ENCODE results near the gene LRRC45. TPM values are rescaled to one million over a fixed set of nuclear protein-coding genes. Genes with fewer than 3 reads are reported as not detected.

Gene LRRC45
- total RNA-seq, 1 experiment from 2014 or later: 34.3 TPM

GRCh38 chr17:82064433-82065192 lies 41.5 kb downstream of the LRRC45 start:
- POLR2A ChIA-PET (ENCODE audit: low non-redundant PET): no interaction called here
- TF ChIP-seq CTCF (conservative IDR thresholded peaks at IDR 0.05; ENCODE audit: low read depth, low read length) (no peak), EZH2 (IDR thresholded peaks at IDR 0.05; ENCODE audit: borderline replicate concordance, low read depth, low read length, poor library complexity, severe bottlenecking) (no peak)

GRCh38 chr17:82065193-82065637 lies 42.1 kb downstream of the LRRC45 start:
- no TSS peak for BruUV-seq (replicated peaks)
- Histone ChIP-seq H3K4me3 (ENCODE audit: low read depth, low read length, poor library complexity, severe bottlenecking) (peak overlapping the region; percentile 85), H3K27ac (ENCODE audit: low read depth, low read length, poor library complexity, severe bottlenecking) (peak overlapping the region; percentile 81), H3K27me3 (replicated peaks; ENCODE audit: insufficient read depth, low read depth, low read length, poor library complexity) (no peaks in the 10 kb centered on the region), H3K9me3 (ENCODE audit: low read depth, low read length, poor library complexity, severe bottlenecking) (no peaks in the 10 kb centered on the region), H3K4me1 (ENCODE audit: insufficient read depth, low read length, poor library complexity, severe bottlenecking) (peaks cover 6% of the 10 kb centered on the region), H3K36me3 (ENCODE audit: insufficient read depth, low read length, poor library complexity, severe bottlenecking) (peaks cover 35% of the 10 kb centered on the region)
- ChIA-PET CTCF (no interaction called here), POLR2A (ENCODE audit: low non-redundant PET) (no interaction called here)
- no peak for DNase-seq (ENCODE audit: low spot score)
- intact Hi-C loops (cut with micrococcal nuclease; ENCODE audit: unreplicated experiment): no loop called here
- TF ChIP-seq EZH2 (IDR thresholded peaks at IDR 0.05; ENCODE audit: borderline replicate concordance, low read depth, low read length, poor library complexity, severe bottlenecking) (no peak), CTCF (conservative IDR thresholded peaks at IDR 0.05; ENCODE audit: low read depth, low read length) (no peak)

More at GRCh38 chr17:82064433-82065192, 41.5 kb downstream of the LRRC45 start:
- no peak for DNase-seq (ENCODE audit: low spot score)
- peak overlapping the region; percentile 85 for H3K4me3 ChIP-seq (ENCODE audit: low read depth, low read length, poor library complexity, severe bottlenecking)
- peak overlapping the region; percentile 81 for H3K27ac ChIP-seq (ENCODE audit: low read depth, low read length, poor library complexity, severe bottlenecking)
- no peaks in the 10 kb centered on the region for H3K27me3 ChIP-seq (replicated peaks; ENCODE audit: insufficient read depth, low read depth, low read length, poor library complexity)
- peaks cover 38% of the 10 kb centered on the region for H3K36me3 ChIP-seq (ENCODE audit: insufficient read depth, low read length, poor library complexity, severe bottlenecking)
- intact Hi-C loops (cut with micrococcal nuclease; ENCODE audit: unreplicated experiment): no loop called here
- peaks cover 6% of the 10 kb centered on the region for H3K4me1 ChIP-seq (ENCODE audit: insufficient read depth, low read length, poor library complexity, severe bottlenecking)
- CTCF ChIA-PET: no interaction called here
- H3K9me3 ChIP-seq (ENCODE audit: low read depth, low read length, poor library complexity, severe bottlenecking): no peaks in the 10 kb centered on the region
- TSS peak; percentile 53 for BruUV-seq (replicated peaks)

- H3K4me1 ChIP-seq (ENCODE audit: insufficient read depth, low read length, poor library complexity, severe bottlenecking): peaks cover 6% of the 10 kb centered on the region
- no peaks in the 10 kb centered on the region for H3K9me3 ChIP-seq (ENCODE audit: low read depth, low read length, poor library complexity, severe bottlenecking)
- peak; percentile 65 for DNase-seq (ENCODE audit: low spot score)
- intact Hi-C loops (cut with micrococcal nuclease; ENCODE audit: unreplicated experiment): no loop called here
- H3K27me3 ChIP-seq (replicated peaks; ENCODE audit: insufficient read depth, low read depth, low read length, poor library complexity): no peaks in the 10 kb centered on the region
- POLR2A ChIA-PET (ENCODE audit: low non-redundant PET): interaction anchor here (0.6 kb wide), 1 partner anchor 364 kb away, joined by 3 read pairs; no protein-coding TSS in a partner anchor
- H3K27ac ChIP-seq (ENCODE audit: low read depth, low read length, poor library complexity, severe bottlenecking): peak within 1 kb of the TSS; percentile 81
- TF ChIP-seq CTCF (conservative IDR thresholded peaks at IDR 0.05; ENCODE audit: low read depth, low read length) (no peak), EZH2 (IDR thresholded peaks at IDR 0.05; ENCODE audit: borderline replicate concordance, low read depth, low read length, poor library complexity, severe bottlenecking) (no peak)
- BruUV-seq (replicated peaks): no TSS peak
- H3K4me3 ChIP-seq (ENCODE audit: low read depth, low read length, poor library complexity, severe bottlenecking): peak within 1 kb of the TSS; percentile 85
- CTCF ChIA-PET: no interaction called here
- peaks cover 32% of the 10 kb centered on the region for H3K36me3 ChIP-seq (ENCODE audit: insufficient read depth, low read length, poor library complexity, severe bottlenecking)
These were observed 42.7 kb downstream of the LRRC45 start, which contains the start of gene DUS1L for GRCh38 chr17:82065638-82066303. Gene DUS1L, minus strand, starts transcription at chr17:82065804. Its CDS starts 745 bp downstream, at chr17:82065059.
